ENCODE measurements around the gene WDR54. TPM values are rescaled to one million over a fixed set of nuclear protein-coding genes. Genes with fewer than 3 reads are reported as not detected.

The WDR54 gene
- total and polyA plus RNA-seq, 2 donors (not counting 3 experiments of a cell fraction or from before 2014, with no cell fraction given) = 21.7 to 46.3 TPM

DNA sequence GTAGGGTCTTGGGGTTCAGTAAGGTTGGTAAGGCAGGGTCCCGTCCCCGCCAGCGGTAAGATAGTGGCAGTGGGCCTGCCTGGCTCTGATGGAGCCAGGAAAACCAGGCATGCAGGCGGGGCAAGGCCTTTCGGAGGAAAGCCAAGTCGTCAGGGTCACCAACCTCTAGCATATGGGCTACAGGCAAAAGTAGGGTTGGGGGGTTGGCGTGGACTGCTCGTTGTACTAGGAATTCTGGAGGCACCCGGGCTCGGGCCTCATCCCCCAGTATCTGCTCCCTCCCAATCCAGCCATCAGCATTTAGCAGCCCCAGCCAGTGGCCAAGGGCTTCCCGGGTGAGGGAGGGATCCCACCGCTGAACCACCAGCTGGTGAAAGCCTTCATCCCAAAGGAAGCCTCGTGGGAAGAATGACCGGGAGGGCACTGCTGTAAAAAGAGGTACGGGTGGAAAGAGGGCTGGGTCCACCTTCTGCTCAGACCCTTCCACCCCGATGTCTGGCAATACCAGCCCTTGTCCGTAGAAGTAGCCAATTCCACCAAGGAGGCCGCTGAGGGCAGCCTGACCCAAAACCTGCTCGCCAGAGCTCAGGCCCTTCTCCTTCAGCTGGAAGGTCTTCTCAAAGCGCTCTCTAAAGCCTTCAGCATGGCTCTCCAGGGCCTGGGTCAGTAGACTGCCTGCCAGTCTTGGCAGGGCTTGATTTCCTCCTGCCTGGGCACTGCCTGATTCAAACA lies 40.7 kb downstream of the WDR54 start:
- FAIRE-seq (no peak), DNase-seq (ENCODE audit: low read depth, low spot score) (no peak)
- no TSS peak for BruUV-seq (replicated peaks)
- Histone ChIP-seq H3K9me3 (replicated peaks; ENCODE audit: control insufficient read depth, insufficient read depth, low read length) (no peaks in the 10 kb centered on the region), H3K27me3 (ENCODE audit: control insufficient read depth in 2 of 2, insufficient read depth in 2 of 2, low read length in 2 of 2) (no peaks in the 10 kb centered on the region), H3K9ac (replicated peaks; ENCODE audit: extremely low read depth, insufficient read depth, low read length) (no peak overlapping the region), H3K4me1 (ENCODE audit: control insufficient read depth, extremely low read depth, insufficient read depth, low read length) (peaks cover 15% of the 10 kb centered on the region), H3K9me1 (replicated peaks; ENCODE audit: control insufficient read depth, extremely low read depth, insufficient read depth, low read length) (no peaks in the 10 kb centered on the region), H3K4me2 (ENCODE audit: insufficient read depth, low read length) (no peak overlapping the region), H3K4me3 (replicated peaks in 1 of 3; ENCODE audit: insufficient read depth in 1 of 3, low read depth in 1 of 3, low read length in 3 of 3) (no peak overlapping the region), H4K20me1 (replicated peaks; ENCODE audit: control insufficient read depth, extremely low read depth, insufficient read depth, low read length) (no peaks in the 10 kb centered on the region), H3K36me3 (ENCODE audit: control insufficient read depth in 2 of 2, extremely low read depth in 1 of 2, insufficient read depth in 2 of 2, low read length in 2 of 2) (peaks cover 0 to 12% of the 10 kb centered on the region in 2 experiments), H3K79me2 (ENCODE audit: control insufficient read depth, insufficient read depth, low read length) (peaks cover 17% of the 10 kb centered on the region), H3K27ac (ENCODE audit: insufficient read depth, low read depth, low read length) (no peak overlapping the region), H2AFZ (ENCODE audit: low read depth, low read length) (no peak overlapping the region)
- ChIA-PET POLR2A (no interaction called here), CTCF (interaction anchor here (0.6 to 1.5 kb wide), 5 partner anchors 12 to 125 kb away, joined by 4 to 8 read pairs (median 4); no protein-coding TSS in a partner anchor)
- TF ChIP-seq EZH2 (IDR thresholded peaks at IDR 0.05; ENCODE audit: borderline replicate concordance, low read depth, low read length, severe bottlenecking) (no peak), FOS (IDR thresholded peaks at IDR 0.05; ENCODE audit: borderline replicate concordance, insufficient read depth, low read length) (no peak), POLR2AphosphoS5 (IDR thresholded peaks at IDR 0.05; ENCODE audit: insufficient read depth, low read depth, low read length) (no peak), MYC (IDR thresholded peaks at IDR 0.05; ENCODE audit: low read depth, low read length) (no peak), JUN (IDR thresholded peaks at IDR 0.05; ENCODE audit: borderline replicate concordance, insufficient read depth, insufficient read length, low read depth) (no peak)
- TF ChIP-seq, protein P1, sequence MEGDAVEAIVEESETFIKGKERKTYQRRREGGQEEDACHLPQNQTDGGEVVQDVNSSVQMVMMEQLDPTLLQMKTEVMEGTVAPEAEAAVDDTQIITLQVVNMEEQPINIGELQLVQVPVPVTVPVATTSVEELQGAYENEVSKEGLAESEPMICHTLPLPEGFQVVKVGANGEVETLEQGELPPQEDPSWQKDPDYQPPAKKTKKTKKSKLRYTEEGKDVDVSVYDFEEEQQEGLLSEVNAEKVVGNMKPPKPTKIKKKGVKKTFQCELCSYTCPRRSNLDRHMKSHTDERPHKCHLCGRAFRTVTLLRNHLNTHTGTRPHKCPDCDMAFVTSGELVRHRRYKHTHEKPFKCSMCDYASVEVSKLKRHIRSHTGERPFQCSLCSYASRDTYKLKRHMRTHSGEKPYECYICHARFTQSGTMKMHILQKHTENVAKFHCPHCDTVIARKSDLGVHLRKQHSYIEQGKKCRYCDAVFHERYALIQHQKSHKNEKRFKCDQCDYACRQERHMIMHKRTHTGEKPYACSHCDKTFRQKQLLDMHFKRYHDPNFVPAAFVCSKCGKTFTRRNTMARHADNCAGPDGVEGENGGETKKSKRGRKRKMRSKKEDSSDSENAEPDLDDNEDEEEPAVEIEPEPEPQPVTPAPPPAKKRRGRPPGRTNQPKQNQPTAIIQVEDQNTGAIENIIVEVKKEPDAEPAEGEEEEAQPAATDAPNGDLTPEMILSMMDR (IDR thresholded peaks at IDR 0.05; ENCODE audit: extremely low read depth in 1 of 2, insufficient read depth in 1 of 2, low read depth in 1 of 2, low read length in 2 of 2) = no peak
- dilution Hi-C loops (cut with MboI; ENCODE audit: extremely low pct_ligation_motif_present, low sequenced_read_pairs) (no loop called here), intact Hi-C loops (cut with micrococcal nuclease) (no loop called here)
